B cell (primary cell): Measurements from ENCODE around the gene APOLD1. TPM values are rescaled to one million over a fixed set of nuclear protein-coding genes. Genes with fewer than 3 reads are reported as not detected.

Experiments used
- ATAC-seq: fragments of 200-7000 bp; cut with Tn5 transposase; one replicate; pipeline ENCODE4 v1.10.0; 2021; ENCODE audit warnings: low read depth, mild to moderate bottlenecking, moderate number of reproducible peaks, moderate library complexity
- CTCF ChIA-PET: fragments of 350-600 bp; sonication (Branson Sonifier 250); formaldehyde crosslinking; loops from one replicate; lab custom pipeline; 2021; ENCODE audit warnings: antibody characterized with exemption, inconsistent platforms; lab: Charles Lee
- POLR2A ChIA-PET: fragments of 350-600 bp; sonication (Branson Sonifier 250); formaldehyde crosslinking; loops from one replicate; lab custom pipeline; 2021; ENCODE audit warnings: antibody characterized with exemption; lab: Charles Lee
- DNase-seq: peaks from one replicate; pipeline ENCODE4 v3.0.0; 2013
- H2AFZ ChIP-seq: 2 replicates; pipeline ENCODE4 v1.6.1; 2012; ENCODE audit warnings: mild to moderate bottlenecking, low read depth, low read length; ENCODE audit not compliant: insufficient read depth, poor library complexity, severe bottlenecking
- H3K27ac ChIP-seq, 2 donors: 1 replicate in 1 of 2; 2 replicates in 1 of 2; pipeline ENCODE4 v1.5.1; 2012 to 2013; ENCODE audit warnings: low read length in 2 of 2, mild to moderate bottlenecking in 2 of 2, moderate library complexity in 1 of 2
- H3K27me3 ChIP-seq, 4 experiments: fragments of 200-600 bp in 1 of 4; sonication (generic) in 1 of 4; replicated peaks in 1 of 4; 1 replicate in 2 of 4; 2 replicates in 2 of 4; pipeline versions ENCODE4 v1.6.1 to v1.7.0; 2013 to 2016; ENCODE audit warnings: low read length in 3 of 4, mild to moderate bottlenecking in 2 of 4, mixed read lengths in 1 of 4, moderate library complexity in 1 of 4; ENCODE audit not compliant: insufficient read depth in 4 of 4, control insufficient read depth in 3 of 4; ENCODE audit errors: control extremely low read depth in 1 of 4
- H3K36me3 ChIP-seq, 2 experiments: replicated peaks in 1 of 2; 1 replicate in 1 of 2; 2 replicates in 1 of 2; pipeline versions ENCODE4 v1.6.1 to v1.7.1; 2013; ENCODE audit warnings: low read length in 1 of 2; ENCODE audit not compliant: insufficient read depth in 2 of 2, control insufficient read depth in 1 of 2; ENCODE audit errors: control extremely low read depth in 1 of 2, extremely low read depth in 1 of 2
- H3K4me1 ChIP-seq, 2 donors: fragments of 200-600 bp in 1 of 2; sonication (generic) in 1 of 2; 1 replicate in 1 of 2; 2 replicates in 1 of 2; pipeline versions ENCODE4 v1.5.1 to v1.6.1; 2013 to 2017; ENCODE audit warnings: low read length in 2 of 2; ENCODE audit not compliant: control insufficient read depth in 2 of 2, insufficient read depth in 2 of 2
- H3K4me2 ChIP-seq: replicated peaks from 2 replicates; pipeline ENCODE3; 2012; ENCODE audit warnings: mild to moderate bottlenecking, low read depth, low read length; ENCODE audit not compliant: poor library complexity, severe bottlenecking
- H3K4me3 ChIP-seq, 5 experiments: fragments of 200-600 bp in 1 of 5; sonication (generic) in 1 of 5; 1 replicate in 3 of 5; 2 replicates in 2 of 5; pipeline versions ENCODE4 v1.5.1 to v1.7.0; 2011 to 2016; ENCODE audit warnings: low read length in 4 of 5, mild to moderate bottlenecking in 4 of 5, low read depth in 2 of 5, control low read depth in 1 of 5, moderate library complexity in 1 of 5; ENCODE audit not compliant: insufficient read depth in 1 of 5; ENCODE audit errors: control extremely low read depth in 1 of 5, extremely low read depth in 1 of 5
- H3K79me2 ChIP-seq: fragments of 200-600 bp; sonication (generic); one replicate; pipeline ENCODE4 v1.6.0; 2016; ENCODE audit warnings: low read length; ENCODE audit not compliant: control insufficient read depth, insufficient read depth
- H3K9ac ChIP-seq: fragments of 200-600 bp; sonication (generic); 2 replicates; pipeline ENCODE4 v1.6.1; 2017; ENCODE audit warnings: mild to moderate bottlenecking, low read length, moderate library complexity
- H3K9me3 ChIP-seq, 3 donors: one replicate each; pipeline versions ENCODE4 v1.6.1 to v1.7.1; 2013; ENCODE audit warnings: low read length in 2 of 3; ENCODE audit not compliant: control insufficient read depth in 2 of 3, insufficient read depth in 1 of 3; ENCODE audit errors: control extremely low read depth in 1 of 3
- H4K20me1 ChIP-seq: 2 replicates; pipeline ENCODE4 v1.6.0; 2012; ENCODE audit warnings: mild to moderate bottlenecking, low read length; ENCODE audit not compliant: insufficient read depth, control insufficient read depth, poor library complexity, severe bottlenecking
- H3K27ac Mint-ChIP-seq: one replicate; pipeline ENCODE4 v1.8.0; 2021; ENCODE audit warnings: mixed read lengths
- H3K27me3 Mint-ChIP-seq: one replicate; pipeline ENCODE4 v1.8.0; 2021; ENCODE audit warnings: mixed read lengths
- H3K4me1 Mint-ChIP-seq: one replicate; pipeline ENCODE4 v1.8.0; 2021; ENCODE audit warnings: mixed read lengths
- H3K4me3 Mint-ChIP-seq: one replicate; pipeline ENCODE4 v1.8.0; 2021; ENCODE audit warnings: mixed read lengths
- H3K9me3 Mint-ChIP-seq: one replicate; pipeline ENCODE4 v1.8.0; 2022; ENCODE audit warnings: mixed read lengths; ENCODE audit not compliant: insufficient read depth
- EZH2 ChIP-seq: IDR thresholded peaks from 2 replicates; pipeline ENCODE4 v1.6.1; 2012; ENCODE audit warnings: borderline replicate concordance, low read depth, mild to moderate bottlenecking, moderate library complexity, low read length; ENCODE audit not compliant: insufficient read depth, poor library complexity, severe bottlenecking
- WGBS: methylation state at CpG from one replicate; pipeline ENCODE4 v1.1.5; 2013; ENCODE audit warnings: missing lambda C conversion rate; ENCODE audit not compliant: insufficient coverage; 5-methylcytosine and 5-hydroxymethylcytosine counted together
- intact Hi-C: fragments of 100-400 bp; cut with micrococcal nuclease; formaldehyde crosslinking; loops from one replicate; pipeline ENCODE4 v1.10.0; 2022
- polyA plus RNA-seq: library from polyadenylated mRNA; depleted of rRNA; stranded (reverse); fragments of >200 nt; gene quantifications from 2 replicates; pipeline ENCODE4 v1.2.3, GENCODE V29; 2012
- total RNA-seq, 2 donors: library from RNA; stranded (reverse); fragments of 120-200 nt in 1 of 2; gene quantifications; 1 replicate in 1 of 2; 2 replicates in 1 of 2; pipeline versions ENCODE4 v1.2.3 to v1.2.4, GENCODE V29; 2013 to 2022
- TF ChIP-seq, protein P1 (sequence below): fragments of 200-600 bp; IDR thresholded peaks from one replicate; pipeline ENCODE4 v1.8.0; 2022; ENCODE audit warnings: antibody characterized with exemption, mild to moderate bottlenecking

Gene APOLD1
- total and polyA plus RNA-seq, 2 donors (not counting 1 experiment from before 2014, with no cell fraction given), result 1.5 to 4.7 TPM

DNA sequence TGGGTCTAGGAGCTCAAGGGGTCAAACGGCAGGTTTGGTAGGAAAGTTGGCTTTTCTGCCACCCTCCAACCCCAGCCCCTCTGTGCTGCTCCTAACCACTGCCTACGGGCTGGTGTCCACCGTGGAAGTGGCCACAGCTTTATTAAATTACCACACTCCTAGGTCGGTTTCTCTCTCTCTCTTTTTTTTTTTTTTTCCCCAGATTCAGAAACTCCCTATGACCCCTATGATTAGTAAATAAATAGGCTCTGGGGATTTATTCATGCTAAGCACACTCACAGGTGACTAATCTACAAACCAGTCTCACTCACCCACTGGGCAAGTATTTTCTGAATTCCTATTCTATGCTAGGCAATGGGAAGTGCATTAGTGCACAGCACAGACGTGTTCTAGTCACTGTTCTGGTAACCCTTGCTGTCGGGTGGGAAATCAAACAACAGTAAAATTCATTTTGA lies 19.0 kb downstream of the APOLD1 start:
- no peak overlapping the region for H3K4me3 ChIP-seq
- ChIA-PET POLR2A (interaction anchor here (0.8 to 1.1 kb wide), 2 partner anchors 79 kb away, joined by 3 to 6 read pairs; no protein-coding TSS in a partner anchor), CTCF (interaction anchor here (1.0 to 6.7 kb wide), 4 partner anchors 8 to 67 kb away, joined by 3 to 71 read pairs (median 6); partner anchors contain the start of gene DDX47)
- DNase-seq (no peak), ATAC-seq (no peak)
- no peaks in the 10 kb centered on the region for H3K9me3 ChIP-seq
- H3K4me3 Mint-ChIP-seq, result peak overlapping the region; percentile 4
- H3K27me3 ChIP-seq, result no peaks in the 10 kb centered on the region
- 83% methylated on average over 2 of the region's 6 CpGs for WGBS
- H3K27ac ChIP-seq, result no peak overlapping the region
- no peak overlapping the region for H3K4me2 ChIP-seq
- no peak overlapping the region for H3K9ac ChIP-seq
- no peak overlapping the region for H2AFZ ChIP-seq
- no peaks in the 10 kb centered on the region for H4K20me1 ChIP-seq
- no peaks in the 10 kb centered on the region for H3K9me3 Mint-ChIP-seq
- H3K79me2 ChIP-seq, result no peaks in the 10 kb centered on the region
- H3K27me3 Mint-ChIP-seq, result no peaks in the 10 kb centered on the region
- peak overlapping the region; percentile 91 for H3K27ac Mint-ChIP-seq
- peaks cover 32 to 57% of the 10 kb centered on the region in 2 donors for H3K4me1 ChIP-seq
- intact Hi-C loops, result loop anchor here (10.0 kb wide), 1 partner anchor 1350 kb away; no protein-coding TSS in a partner anchor
- no peaks in the 10 kb centered on the region for H3K36me3 ChIP-seq
- TF ChIP-seq, protein P1, sequence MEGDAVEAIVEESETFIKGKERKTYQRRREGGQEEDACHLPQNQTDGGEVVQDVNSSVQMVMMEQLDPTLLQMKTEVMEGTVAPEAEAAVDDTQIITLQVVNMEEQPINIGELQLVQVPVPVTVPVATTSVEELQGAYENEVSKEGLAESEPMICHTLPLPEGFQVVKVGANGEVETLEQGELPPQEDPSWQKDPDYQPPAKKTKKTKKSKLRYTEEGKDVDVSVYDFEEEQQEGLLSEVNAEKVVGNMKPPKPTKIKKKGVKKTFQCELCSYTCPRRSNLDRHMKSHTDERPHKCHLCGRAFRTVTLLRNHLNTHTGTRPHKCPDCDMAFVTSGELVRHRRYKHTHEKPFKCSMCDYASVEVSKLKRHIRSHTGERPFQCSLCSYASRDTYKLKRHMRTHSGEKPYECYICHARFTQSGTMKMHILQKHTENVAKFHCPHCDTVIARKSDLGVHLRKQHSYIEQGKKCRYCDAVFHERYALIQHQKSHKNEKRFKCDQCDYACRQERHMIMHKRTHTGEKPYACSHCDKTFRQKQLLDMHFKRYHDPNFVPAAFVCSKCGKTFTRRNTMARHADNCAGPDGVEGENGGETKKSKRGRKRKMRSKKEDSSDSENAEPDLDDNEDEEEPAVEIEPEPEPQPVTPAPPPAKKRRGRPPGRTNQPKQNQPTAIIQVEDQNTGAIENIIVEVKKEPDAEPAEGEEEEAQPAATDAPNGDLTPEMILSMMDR, result no peak
- no peak for TF ChIP-seq EZH2
- peaks cover 66% of the 10 kb centered on the region for H3K4me1 Mint-ChIP-seq

DNA sequence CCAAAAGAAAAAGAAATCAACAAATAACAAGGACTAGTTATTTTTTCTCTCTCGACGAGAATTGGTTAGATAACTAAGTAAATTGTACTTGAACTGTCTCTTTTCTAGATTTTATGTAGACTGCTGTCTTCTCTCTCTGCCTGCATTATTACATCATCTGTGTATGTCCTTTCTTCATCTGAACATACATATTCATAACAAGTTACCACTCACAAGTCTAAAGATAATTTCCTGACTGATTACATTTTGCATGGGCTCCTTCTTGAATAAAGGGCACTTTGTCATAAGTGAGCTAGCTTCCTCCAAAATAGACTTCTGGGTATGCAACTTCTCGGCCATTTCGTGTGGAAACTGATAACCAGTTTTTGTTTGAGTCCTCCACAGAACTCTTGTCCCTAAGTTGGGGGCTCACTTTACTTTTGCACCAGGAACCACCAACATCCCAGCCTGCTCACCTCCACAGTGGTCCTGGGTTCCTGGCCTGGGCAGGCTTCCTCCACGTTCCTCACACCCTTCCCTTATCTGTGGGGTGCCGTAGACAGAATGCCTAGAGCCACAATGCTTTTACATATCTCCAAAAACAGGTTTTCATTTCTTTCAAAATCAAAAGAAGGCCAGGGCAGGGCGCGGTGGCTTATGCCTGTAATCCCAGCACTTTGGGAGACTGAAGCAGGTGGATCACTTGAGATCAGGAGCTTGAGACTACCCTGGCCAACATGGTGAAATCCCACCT lies 21.5 kb downstream of the APOLD1 start:
- H3K79me2 ChIP-seq, result no peaks in the 10 kb centered on the region
- H3K27me3 Mint-ChIP-seq, result no peaks in the 10 kb centered on the region
- ChIA-PET CTCF (interaction anchor here (6.7 kb wide), 1 partner anchor 18 kb away, joined by 71 read pairs; no protein-coding TSS in a partner anchor), POLR2A (no interaction called here)
- H3K36me3 ChIP-seq, result no peaks in the 10 kb centered on the region
- H3K27ac ChIP-seq, result peak overlapping the region; percentile 89 to 92
- peaks cover 32 to 62% of the 10 kb centered on the region in 2 donors for H3K4me1 ChIP-seq
- H2AFZ ChIP-seq, result peak overlapping the region; percentile 62
- no peaks in the 10 kb centered on the region for H3K9me3 ChIP-seq
- peak overlapping the region; percentile 12 for H3K4me3 Mint-ChIP-seq
- WGBS, result 75% methylated on average over 6 of the region's 8 CpGs
- TF ChIP-seq EZH2, result no peak
- TF ChIP-seq, protein P1, result no peak
- no peaks in the 10 kb centered on the region for H3K9me3 Mint-ChIP-seq
- intact Hi-C loops, result loop anchor here (10.0 kb wide), 1 partner anchor 1348 kb away; no protein-coding TSS in a partner anchor
- peak overlapping the region; percentile 34 for H3K4me2 ChIP-seq
- H3K4me1 Mint-ChIP-seq, result peaks cover 64% of the 10 kb centered on the region
- no peaks in the 10 kb centered on the region for H3K27me3 ChIP-seq
- H3K27ac Mint-ChIP-seq, result peak overlapping the region; percentile 95
- ATAC-seq (no peak), DNase-seq (no peak)
- no peaks in the 10 kb centered on the region for H4K20me1 ChIP-seq
- H3K4me3 ChIP-seq, result no peak overlapping the region
- H3K9ac ChIP-seq, result peak overlapping the region; percentile 16
